Measurements from ENCODE around the gene PNPLA3. TPM values are rescaled to one million over a fixed set of nuclear protein-coding genes. Genes with fewer than 3 reads are reported as not detected.

PNPLA3 gene
- total and polyA plus RNA-seq, 9 of the 15 experiments (the other 6 are each of a cell fraction or from before 2014, with no cell fraction given) = 0.20 to 0.48 (median 0.38) TPM; not detected in 6

DNA sequence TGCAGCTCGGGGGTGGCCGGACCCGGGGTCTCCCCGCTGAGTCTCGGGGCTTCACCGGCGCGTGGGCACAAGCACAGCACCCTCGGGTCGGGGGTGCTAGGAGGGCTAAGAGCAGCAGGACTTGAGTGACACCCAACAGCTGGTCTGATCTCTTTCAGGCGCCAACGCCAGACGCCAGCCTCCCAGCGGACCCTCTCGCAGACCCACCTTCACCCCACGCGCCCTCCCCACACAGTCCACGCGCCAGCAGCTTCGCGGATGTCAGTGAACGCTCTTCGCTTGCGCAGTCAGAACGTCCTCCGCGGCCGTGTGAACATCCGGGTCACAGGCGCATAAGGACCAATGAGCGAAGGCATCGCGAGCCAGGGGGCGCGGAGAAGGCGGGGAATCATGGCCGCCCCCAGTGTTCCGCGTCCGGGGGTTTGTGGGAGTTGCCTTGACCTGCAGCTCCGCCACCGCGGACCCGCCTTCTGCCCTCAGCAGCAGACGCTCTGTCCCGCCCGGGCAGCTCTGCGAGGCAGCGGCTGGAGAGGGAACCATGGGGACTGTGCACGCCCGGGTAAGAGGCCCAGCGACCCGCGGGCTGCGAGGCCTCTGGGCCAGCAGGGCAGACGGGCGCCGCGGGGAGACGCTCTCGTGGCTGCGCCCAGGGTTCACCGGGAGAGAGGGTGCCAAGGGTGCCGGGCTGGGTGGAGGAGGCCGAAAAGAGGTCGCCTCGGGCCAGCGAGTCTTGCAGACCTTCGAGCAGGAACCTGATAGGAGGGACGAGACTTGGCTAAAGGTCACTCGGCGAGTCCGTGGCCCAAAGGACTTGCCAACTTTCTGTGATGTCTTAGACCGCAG, 31.7 kb downstream of the PNPLA3 start, which contains the start of gene SAMM50 (continued):
- TF ChIP-seq RBM22 (IDR thresholded peaks at IDR 0.05; ENCODE audit: low read depth, low read length, poor library complexity, severe bottlenecking) (no peak), MLX (CRISPR knock-in tag; conservative IDR thresholded peaks at IDR 0.05) (no peak), MYNN (IDR thresholded peaks at IDR 0.05) (no peak), MYNN (CRISPR knock-in tag; IDR thresholded peaks at IDR 0.05) (no peak), ZNF347 (CRISPR knock-in tag; IDR thresholded peaks at IDR 0.05; ENCODE audit: low read depth) (no peak), NR2F6 (CRISPR knock-in tag; IDR thresholded peaks at IDR 0.05) (no peak), AFF1 (IDR thresholded peaks at IDR 0.05; ENCODE audit: low read depth in 1 of 2, partially characterized antibody in 2 of 2) (no peak), ZNF280A (IDR thresholded peaks at IDR 0.05; ENCODE audit: low read depth, partially characterized antibody) (no peak), NFYB (IDR thresholded peaks at IDR 0.05; ENCODE audit: extremely low read depth, insufficient read length) (no peak), ZNF140 (CRISPR knock-in tag; IDR thresholded peaks at IDR 0.05) (no peak), ELK1 (CRISPR knock-in tag; IDR thresholded peaks at IDR 0.05) (no peak), TCF7 (IDR thresholded peaks at IDR 0.05; ENCODE audit: borderline replicate concordance) (no peak), MEF2A (IDR thresholded peaks at IDR 0.05; ENCODE audit: control insufficient read depth, low read depth, low read length) (no peak), BRD4 (IDR thresholded peaks at IDR 0.05) (no peak), SAFB (IDR thresholded peaks at IDR 0.05; ENCODE audit: borderline replicate concordance, low read depth, low read length) (peak; percentile 85; the same call in 1 of the 2 replicates), TAL1 (IDR thresholded peaks at IDR 0.05) (no peak), HNRNPK (IDR thresholded peaks at IDR 0.05; ENCODE audit: low read depth, low read length, poor library complexity, severe bottlenecking) (no peak), STAT5B (CRISPR knock-in tag; IDR thresholded peaks at IDR 0.05) (no peak), L3MBTL2 (IDR thresholded peaks at IDR 0.05) (peak; percentile 73)

Data from K562 (cell line).